ENCODE data around the gene SYNM.
"Not testable (repeated sequence)": the region's sequence is repeated elsewhere in the genome, so short reads cannot be mapped to it uniquely, and the experiment has no call there.

Gene SYNM, protein sequence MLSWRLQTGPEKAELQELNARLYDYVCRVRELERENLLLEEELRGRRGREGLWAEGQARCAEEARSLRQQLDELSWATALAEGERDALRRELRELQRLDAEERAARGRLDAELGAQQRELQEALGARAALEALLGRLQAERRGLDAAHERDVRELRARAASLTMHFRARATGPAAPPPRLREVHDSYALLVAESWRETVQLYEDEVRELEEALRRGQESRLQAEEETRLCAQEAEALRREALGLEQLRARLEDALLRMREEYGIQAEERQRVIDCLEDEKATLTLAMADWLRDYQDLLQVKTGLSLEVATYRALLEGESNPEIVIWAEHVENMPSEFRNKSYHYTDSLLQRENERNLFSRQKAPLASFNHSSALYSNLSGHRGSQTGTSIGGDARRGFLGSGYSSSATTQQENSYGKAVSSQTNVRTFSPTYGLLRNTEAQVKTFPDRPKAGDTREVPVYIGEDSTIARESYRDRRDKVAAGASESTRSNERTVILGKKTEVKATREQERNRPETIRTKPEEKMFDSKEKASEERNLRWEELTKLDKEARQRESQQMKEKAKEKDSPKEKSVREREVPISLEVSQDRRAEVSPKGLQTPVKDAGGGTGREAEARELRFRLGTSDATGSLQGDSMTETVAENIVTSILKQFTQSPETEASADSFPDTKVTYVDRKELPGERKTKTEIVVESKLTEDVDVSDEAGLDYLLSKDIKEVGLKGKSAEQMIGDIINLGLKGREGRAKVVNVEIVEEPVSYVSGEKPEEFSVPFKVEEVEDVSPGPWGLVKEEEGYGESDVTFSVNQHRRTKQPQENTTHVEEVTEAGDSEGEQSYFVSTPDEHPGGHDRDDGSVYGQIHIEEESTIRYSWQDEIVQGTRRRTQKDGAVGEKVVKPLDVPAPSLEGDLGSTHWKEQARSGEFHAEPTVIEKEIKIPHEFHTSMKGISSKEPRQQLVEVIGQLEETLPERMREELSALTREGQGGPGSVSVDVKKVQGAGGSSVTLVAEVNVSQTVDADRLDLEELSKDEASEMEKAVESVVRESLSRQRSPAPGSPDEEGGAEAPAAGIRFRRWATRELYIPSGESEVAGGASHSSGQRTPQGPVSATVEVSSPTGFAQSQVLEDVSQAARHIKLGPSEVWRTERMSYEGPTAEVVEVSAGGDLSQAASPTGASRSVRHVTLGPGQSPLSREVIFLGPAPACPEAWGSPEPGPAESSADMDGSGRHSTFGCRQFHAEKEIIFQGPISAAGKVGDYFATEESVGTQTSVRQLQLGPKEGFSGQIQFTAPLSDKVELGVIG (N-terminal part only)

DNA sequence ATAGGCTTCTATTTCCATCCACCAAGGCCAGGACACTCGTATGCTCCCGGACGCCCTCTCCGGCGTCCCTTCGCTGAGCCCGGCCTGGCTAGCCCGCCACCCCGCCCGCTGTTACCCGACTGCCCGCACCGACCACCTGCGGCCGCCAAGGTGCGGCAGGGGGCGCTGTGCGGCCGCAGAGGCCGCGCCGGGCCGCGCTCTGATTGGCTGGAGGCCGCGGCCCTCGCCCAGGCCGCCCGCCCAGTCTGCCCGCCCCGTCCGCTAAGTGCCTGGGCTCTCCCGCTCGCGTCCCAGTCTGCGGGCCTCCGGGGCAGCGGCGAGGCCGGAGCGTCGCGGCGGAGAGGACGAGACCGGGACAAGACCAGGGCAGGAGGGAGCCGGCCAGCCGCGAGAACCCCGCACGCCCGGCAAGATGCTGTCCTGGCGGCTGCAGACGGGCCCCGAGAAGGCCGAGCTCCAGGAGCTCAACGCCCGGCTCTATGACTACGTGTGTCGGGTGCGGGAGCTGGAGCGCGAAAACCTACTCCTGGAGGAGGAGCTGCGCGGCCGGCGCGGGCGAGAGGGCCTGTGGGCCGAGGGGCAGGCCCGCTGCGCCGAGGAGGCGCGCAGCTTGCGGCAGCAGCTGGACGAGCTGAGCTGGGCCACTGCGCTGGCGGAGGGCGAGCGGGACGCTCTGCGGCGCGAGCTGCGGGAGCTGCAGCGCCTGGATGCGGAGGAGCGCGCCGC, at the start of gene SYNM:
TSS of gene SYNM (plus strand) at position 293 of the 726 bp plus-strand sequence. CDS start at position 413, 120 bp downstream.
- no peak for DNase-seq (ENCODE audit: low read depth, low spot score)

DNA sequence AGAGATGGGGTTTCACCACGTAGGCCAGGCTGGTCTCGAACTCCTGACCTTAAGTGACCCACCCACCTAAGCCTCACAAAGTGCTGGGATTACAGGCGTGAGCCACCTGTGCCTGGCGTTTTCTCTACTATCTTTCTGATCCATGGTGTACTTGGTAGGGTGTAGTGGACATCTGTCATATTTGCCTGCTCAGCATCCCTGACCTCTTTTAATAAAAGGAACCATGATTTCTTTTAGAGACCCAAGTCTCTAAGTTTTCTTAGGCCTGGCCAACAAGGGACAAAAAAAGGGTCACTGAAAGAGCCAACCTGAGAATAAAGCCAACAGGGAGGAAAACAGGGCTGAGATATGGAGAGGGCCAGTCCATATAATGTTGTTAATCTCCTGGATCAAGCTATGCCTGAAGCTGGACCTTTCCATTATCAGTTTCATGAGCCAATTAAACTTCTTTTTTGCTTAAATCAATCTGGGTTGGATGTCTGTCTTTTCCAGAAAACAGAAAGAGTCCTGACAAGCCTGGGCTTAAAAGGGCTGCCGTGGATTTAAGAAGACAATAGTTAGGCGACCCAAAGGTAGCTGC, 49.2 kb upstream of the SYNM start:
- no peak for DNase-seq (ENCODE audit: low read depth, low spot score)

DNA sequence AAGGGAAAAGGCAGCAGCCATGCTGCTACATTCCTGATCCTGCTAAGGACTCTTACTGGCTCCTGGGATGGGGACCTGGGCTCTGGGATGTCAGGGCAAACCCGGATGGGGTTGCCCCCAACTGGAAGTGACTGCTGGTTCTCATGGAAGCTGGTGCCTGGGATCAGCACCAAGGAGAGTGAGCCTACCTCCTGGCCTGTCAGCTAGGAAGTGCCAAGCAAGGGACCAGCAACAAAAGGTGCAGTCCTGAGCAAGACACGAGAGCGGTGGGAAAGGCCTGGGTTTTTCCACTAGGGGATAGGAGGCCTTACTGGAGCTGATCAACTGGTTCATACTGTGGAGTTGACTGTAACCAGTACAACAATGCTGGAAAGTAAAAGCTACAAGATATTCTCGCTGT, 47.9 kb upstream of the SYNM start:
- no peak for DNase-seq (ENCODE audit: low read depth, low spot score)

DNA sequence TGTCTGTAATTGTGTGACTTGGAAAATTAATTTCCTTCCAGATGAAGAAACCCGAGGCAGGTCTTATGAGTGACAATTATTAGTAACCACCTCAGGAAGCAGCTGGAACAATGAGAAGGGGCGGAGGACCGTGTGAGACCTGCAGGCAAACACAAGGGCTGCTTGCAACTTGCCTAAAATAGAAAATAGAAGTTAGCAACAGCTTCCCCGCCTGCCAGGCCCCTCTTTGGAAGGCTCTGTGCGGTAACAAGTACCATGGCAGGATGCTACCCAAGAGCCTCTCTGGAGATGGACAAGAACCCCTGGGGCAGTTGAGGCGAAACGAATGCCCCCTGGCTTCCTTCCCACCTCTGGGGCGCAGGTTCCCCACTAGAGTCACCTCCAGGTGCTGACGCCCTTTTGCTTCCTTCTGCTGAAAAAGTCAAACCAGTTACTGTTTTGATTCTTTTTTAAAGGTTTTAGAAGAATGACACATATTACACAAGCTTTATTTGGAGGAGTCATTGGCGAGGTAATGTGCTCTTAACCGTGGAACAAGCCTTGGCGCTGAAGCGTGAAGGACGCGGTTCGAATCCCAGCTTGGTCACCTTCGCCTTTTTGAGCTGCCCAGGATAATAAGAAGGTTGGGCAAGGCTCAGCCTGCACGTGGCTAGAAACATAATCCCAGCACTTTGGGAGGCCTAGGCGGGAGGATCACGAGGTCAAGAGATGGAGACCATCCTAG, 47.0 kb upstream of the SYNM start:
- no peak for DNase-seq (ENCODE audit: low read depth, low spot score)

DNA sequence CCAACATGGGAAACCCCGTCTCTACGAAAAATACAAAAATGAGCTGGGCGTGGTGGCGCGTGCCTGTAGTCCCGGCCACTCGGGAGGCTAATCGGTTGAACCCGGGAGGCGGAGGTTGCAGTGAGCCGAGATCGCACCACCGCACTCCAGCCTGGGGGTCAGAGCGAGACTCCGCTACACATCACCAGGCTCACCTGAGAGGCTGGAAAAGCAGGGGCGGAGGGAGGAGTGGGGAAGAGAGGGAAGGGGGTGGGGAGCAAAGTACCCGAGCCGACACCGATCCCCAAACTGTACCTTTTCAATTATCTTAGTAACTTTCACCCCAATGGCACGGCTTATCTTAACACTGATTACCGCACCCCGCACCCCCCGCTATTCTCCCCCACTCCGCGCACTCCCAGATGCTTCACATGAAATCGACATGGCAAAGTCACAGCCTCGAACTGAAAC, 46.4 kb upstream of the SYNM start:
- DNase-seq (ENCODE audit: low read depth, low spot score) = no peak

DNA sequence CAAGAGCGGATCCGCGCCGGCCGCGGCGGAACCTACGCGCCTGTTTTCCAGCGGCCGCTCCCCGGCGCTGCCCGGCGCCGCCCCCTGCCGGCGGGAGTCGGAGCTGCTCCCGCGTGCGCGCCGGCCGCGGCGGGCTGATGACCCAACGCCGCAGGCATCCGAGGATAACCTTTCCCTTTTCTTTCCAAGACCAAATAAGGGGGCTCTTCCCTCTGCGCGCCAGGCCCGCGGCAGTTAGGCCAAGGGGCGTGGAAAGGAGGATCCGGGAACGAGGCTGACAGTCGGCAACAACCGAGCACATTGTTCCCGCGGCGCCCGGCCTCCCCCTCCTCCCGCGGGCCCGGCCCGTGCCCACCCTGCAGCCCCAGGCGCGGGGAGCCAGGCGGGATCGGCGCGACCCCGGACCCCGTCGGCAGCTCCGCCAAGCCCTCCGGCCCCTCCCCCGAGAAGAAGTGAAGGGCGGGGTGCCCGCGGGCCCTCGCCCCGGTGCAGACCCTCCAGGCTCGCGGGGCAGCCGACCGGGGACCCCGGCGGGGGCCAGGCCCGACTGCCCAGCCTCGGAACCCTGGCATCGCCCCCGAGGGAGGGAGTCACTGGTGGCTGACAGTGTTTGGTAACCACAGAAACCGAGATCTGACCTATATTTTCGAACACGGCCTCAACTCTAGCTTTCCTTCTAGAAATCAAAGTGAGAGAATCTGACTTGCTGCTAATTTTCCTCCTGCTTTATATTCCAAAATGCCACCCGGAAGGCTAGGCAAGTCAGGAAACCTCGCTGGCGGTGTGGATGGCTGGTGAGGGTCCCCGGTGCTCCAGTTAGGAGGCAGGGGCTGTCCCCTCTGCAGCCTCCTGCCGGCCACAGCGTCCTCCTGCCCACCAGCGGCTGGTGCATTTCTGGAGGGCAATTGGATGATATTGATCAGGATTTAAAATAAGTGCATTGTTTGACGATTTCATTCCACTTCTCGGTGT, 45.6 kb upstream of the SYNM start:
- no peak for DNase-seq (ENCODE audit: low read depth, low spot score)

DNA sequence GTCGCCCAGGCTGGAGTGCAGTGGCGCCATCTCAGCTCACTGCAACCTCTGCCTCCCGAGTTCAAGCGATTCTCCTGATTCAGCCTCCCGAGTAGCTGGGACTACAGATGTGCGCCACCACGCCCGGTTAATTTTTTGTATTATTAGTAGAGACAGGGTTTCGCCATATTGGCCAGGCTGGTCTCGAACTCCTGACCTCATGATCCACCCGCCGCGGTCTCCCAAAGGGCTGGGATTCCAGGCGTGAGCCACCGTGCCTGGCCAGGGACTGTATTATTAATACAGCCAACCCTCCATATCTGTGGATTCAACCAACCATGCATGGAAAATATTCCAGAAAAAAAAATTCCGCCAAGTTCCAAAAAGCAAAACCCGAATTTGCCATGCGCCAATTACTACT, 44.7 kb upstream of the SYNM start:
- DNase-seq (ENCODE audit: low read depth, low spot score) = not testable (repeated sequence)

DNA sequence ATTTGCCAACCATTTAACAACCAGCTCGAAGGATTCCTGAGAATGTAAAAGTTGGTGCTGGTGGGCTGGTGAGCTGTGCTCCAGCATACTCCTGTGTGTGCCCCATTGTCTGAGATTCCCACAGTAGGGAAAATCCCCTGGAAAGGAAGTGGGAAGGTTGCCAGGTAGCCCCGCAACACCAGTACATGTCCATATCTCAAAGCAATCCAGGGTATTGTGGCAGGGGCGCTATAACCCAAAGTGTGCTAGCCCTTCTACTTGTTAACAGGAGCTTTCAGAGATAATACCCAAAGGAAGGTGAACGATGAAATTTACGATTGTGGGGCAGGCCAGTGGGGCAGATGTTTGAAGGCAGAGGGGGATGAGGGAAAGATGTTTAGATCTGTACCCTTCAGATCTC, 42.7 kb upstream of the SYNM start:
- DNase-seq (ENCODE audit: low read depth, low spot score) = no peak

DNA sequence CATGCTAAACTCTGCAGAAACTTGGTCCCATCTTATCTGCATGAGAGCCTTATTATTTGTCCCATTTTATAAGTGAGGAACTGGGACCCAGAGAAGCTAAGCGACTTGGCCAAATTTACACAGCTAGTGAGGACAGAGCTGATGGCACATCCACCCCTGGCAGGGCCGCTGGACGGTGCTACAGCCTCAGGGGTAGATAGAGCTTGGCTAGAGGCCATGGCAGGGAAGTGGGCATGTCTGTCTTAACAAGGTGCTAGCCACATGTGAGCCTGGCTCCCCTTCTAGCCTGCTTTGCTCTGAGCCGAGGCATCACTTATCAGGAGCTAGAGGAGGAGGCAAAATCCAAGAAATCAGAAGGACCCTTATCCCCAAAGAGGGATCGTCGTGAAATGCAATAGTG, 36.7 kb upstream of the SYNM start:
- no peak for DNase-seq (ENCODE audit: low read depth, low spot score)

DNA sequence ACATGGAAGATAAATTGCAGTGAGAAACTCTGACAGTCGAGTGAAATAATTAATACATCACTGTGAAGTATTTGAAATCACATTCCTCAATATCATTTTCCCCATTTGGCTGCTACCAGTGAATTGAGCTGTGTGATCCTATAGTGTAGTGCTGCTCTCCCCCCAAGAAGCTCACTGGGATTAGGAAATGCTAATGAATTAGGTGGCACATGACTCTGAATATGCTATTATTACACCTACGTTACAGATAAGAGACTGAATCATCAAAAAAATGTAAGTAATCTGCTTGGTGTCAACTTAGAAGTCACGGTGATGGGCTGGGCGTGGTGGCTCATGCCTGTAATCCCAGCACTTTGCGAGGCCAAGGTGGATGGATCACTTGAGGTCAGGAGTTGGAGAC, 34.7 kb upstream of the SYNM start:
- DNase-seq (ENCODE audit: low read depth, low spot score) = no peak

DNA sequence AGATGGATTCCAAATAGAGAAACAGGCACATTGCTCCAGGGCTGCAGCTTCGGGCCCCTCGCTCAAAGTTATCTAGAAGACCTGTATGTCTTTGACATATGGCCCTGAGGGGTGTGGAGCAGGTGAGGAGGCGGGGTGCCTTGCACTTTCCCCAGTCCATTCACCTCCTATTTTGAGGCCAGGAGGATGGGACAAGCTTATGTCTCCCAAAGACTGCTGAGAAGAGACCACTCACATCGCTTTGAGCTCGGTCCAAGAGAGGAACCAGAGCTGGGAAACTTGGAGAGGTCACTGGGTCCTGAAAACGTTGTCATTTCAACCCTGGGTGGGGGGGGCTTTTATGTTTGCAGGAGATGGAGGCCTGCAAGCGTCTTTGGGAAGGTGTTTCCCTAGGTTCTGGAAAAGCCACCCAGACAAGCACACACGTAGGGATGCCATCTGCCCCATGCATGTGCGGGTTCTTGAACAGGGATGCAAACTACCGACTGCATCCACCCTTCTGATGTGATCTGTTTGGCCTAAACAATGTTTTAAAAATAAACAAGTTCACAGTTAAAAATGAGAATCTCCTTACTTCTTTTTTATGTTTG, 33.7 kb upstream of the SYNM start:
- DNase-seq (ENCODE audit: low read depth, low spot score) = no peak

DNA sequence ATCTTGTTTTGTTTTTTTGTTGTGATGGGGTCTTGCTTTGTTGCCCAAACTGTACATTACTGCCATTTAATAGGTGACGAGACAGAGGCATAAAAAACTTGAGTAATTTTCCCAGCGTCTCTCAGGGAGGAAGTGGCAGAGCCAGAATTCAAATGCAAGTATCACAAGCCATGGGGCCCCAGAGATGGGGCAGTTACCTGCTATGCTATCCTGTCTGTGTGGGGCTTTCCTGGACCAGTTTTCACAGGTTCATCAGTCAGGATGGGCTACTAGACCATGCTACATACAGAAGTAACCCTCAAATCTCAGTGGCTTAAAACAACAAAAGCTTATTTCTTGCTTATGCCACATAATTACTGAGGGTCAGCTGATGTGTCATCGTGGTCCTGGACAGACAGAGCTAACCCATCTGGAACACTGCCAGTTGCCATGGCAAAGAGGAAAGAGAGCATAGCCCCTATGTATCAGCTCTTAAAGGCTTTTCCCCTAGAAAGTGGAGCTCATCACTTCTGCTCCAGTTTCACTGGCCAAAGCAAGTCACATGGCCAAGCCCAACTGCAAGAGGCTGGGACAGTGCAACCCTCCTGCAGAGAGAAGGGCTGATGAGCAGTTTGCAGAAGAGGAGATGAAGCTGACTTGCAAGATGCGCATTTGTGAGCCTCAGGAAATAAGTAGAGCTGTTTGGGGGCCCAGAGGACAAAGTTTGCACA, 31.7 kb upstream of the SYNM start:
- DNase-seq (ENCODE audit: low read depth, low spot score) = no peak

DNA sequence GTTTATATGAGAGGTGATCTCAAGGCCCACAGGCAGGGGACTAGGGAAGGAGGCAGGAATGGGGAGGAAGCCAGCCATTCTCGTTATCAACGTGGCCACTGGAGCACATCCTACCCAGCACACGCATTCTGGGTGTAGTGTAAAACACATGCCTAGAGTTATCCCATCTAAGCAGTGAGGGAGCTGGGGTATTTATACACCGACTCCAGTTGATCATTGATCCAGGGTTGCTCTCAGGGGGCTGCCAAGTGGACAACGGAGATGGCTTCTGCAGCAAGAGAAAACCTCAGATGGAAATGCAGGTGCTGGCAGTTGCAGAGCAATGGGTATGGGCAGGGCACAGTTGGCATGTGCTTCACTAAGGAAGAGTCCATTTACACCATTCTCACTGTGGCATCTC, 30.4 kb upstream of the SYNM start:
- DNase-seq (ENCODE audit: low read depth, low spot score) = no peak

DNA sequence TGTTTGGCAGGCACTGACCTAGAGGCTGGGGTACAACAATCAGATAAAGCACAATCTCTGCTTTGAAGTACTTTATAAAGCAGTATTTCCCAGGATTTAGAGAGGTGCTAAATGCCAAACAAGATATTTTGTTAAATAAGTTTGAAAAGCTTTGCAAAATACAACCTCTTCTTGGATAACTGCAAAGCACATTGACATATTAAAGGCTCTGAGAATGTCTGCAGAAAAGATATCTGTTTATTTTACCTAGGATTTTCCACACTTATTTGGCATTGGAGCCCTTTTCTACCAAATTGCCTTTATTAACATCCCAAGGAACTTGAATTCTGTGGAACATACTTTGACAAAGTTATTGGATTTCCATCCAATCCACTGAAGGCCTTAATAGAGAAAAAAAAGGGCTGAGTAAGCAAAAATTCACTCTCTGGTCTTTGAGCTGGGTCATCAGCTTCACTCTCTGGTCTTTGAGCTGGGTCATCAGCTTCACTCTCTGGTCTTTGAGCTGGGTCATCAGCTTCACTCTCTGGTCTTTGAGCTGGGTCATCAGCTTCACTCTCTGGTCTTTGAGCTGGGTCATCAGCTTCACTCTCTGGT, 29.7 kb upstream of the SYNM start:
- DNase-seq (ENCODE audit: low read depth, low spot score) = not testable (repeated sequence)

DNA sequence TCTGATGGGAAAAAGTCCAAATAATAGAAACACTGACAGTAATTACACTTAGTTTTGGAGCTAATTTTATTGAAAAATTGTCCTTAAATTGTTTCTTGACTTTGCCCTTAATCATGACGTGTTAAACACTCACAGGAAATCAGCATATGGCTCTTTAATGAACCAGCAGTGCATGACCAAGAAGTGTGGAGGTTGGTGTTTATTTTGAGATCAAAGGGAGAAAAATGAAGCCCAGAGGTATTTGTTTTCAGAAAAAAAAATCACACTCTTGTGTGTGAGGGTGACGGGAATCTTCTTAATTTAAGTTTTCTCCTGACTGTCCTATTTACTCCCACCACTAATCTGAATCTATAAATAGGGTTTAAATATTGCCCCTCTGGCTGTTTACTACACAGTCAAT, 28.8 kb upstream of the SYNM start:
- DNase-seq (ENCODE audit: low read depth, low spot score) = no peak

DNA sequence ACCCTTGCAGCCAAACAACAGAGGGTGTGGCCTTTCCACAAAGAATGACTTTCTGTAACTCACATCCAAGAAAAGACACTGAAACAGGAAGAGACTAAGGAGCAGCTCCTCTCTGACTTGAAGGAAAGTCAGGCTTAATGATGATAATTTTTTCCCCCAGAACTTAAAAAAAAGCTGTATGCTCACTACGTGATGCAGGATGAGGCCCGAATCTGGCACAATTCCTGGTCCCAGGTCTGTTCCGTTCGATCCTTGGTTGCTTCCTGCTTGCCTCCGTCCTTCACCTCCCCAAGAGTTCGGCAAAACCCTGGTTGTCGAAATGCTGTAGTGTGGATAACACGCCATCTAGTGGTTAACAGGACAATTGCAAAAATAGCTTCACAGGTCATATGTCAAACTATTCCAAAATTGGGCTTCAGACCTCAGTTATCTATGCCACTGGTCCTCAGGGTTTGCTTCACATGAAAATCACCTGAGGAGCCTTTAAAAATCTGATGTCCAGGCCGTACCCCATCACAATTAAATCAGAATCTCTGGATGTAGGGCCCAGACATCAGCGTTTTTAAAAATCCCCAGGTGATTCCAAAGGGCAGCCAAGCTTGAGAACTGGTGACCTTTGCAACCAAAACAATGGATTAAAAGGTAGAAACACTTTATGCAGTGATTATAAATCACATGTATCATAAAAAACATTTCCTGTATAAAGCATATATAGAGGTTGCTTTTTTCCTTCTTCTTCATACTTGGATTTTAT, 28.1 kb upstream of the SYNM start:
- DNase-seq (ENCODE audit: low read depth, low spot score) = no peak

DNA sequence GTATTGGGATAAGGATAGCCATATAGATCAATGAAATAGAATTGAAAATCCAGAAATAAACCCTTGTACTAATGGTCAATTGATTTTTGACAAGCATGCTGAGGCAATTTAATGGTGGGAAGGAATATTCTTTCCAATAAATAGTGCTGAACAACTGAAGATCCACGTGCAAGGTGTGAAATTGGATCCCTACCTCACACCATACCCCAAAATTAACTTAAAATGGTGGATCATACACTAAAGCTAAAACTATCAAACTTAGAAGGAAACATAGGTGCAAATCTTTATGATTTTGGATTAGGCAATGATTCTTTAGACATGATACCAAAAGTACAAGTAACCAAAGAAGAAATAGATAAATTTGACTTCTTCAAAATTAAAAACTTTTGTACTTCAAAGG, 22.1 kb upstream of the SYNM start:
- DNase-seq (ENCODE audit: low read depth, low spot score) = no peak

Data from activated CD4-positive, CD25-positive, alpha-beta regulatory T cell treated with anti-CD3 and anti-CD28 coated beads, Interleukin-2, amount 50 U/mL, for 16 hours (primary cell).